Activated T-cell treated with anti-CD3 and anti-CD28 coated beads, Interleukin-2, amount 50 U/mL, for 24 hours (primary cell): Measurements from ENCODE around the gene ACTR1A.

Experiments used
- DNase-seq: peaks from one replicate; pipeline ENCODE4 v3.0.0-alpha.2; 2020
- H3K27ac Mint-ChIP-seq: 2 replicates; pipeline ENCODE4 v1.8.0; 2020; ENCODE audit warnings: mild to moderate bottlenecking, mixed read lengths
- H3K27me3 Mint-ChIP-seq: 2 replicates; pipeline ENCODE4 v1.8.0; 2020; ENCODE audit warnings: mixed read lengths
- H3K36me3 Mint-ChIP-seq: 2 replicates; pipeline ENCODE4 v1.8.0; 2020; ENCODE audit warnings: low read depth, mixed read lengths
- H3K4me1 Mint-ChIP-seq: 2 replicates; pipeline ENCODE4 v1.8.0; 2020; ENCODE audit warnings: low read depth, mixed read lengths
- H3K4me3 Mint-ChIP-seq: 2 replicates; pipeline ENCODE4 v1.8.0; 2020; ENCODE audit warnings: mild to moderate bottlenecking, moderate library complexity, mixed read lengths
- H3K9me3 Mint-ChIP-seq: 2 replicates; pipeline ENCODE4 v1.8.0; 2020; ENCODE audit warnings: mixed read lengths

ACTR1A gene

DNA sequence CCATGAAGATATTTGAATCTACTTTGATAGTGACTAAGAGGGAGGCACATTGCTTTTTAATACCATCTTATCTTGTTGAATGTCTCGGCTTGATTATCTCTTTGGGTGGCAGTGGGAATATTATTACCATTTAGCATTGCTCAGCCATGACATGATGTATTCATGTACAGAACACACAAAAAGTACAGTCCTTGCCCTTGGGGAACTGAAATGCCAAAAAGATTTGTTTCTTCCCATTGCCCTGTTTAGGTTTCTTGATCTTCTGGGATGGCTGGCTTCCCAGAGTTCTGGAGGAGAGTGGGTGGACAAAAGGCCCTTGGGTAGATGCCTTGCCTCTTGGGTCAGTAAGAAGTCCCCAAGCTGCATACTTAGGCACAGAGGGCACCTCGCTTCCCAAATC, 25.0 kb upstream of the ACTR1A start:
- DNase-seq = no peak
- Mint-ChIP-seq H3K36me3 (peaks cover 21% of the 10 kb centered on the region), H3K9me3 (no peaks in the 10 kb centered on the region), H3K4me1 (peaks cover 11% of the 10 kb centered on the region), H3K27me3 (no peaks in the 10 kb centered on the region), H3K27ac (no peak overlapping the region), H3K4me3 (no peak overlapping the region)

DNA sequence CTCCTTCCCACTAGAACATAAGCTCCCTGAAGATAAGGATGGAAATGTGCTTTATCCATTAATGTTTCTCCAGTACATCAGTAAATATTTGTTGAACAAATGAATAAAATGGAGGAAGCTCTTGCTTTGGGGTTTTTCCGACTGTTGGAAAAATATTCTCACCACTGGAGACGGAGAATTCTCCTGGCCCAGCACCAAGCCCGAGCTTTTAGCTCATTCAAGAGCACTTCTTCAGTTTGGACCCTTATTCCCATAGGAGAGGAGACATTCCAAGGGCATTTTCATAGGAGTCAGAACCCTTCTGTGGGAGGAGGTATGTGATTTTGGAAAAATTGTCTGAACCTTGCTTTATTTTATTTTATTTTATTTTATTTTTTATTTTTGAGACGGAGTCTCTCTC, 22.2 kb upstream of the ACTR1A start:
- no peak overlapping the region for H3K4me3 Mint-ChIP-seq
- H3K36me3 Mint-ChIP-seq = peaks cover 24% of the 10 kb centered on the region
- DNase-seq = no peak
- H3K9me3 Mint-ChIP-seq = no peaks in the 10 kb centered on the region
- H3K27me3 Mint-ChIP-seq = no peaks in the 10 kb centered on the region
- H3K4me1 Mint-ChIP-seq = peaks cover 12% of the 10 kb centered on the region
- no peak overlapping the region for H3K27ac Mint-ChIP-seq

DNA sequence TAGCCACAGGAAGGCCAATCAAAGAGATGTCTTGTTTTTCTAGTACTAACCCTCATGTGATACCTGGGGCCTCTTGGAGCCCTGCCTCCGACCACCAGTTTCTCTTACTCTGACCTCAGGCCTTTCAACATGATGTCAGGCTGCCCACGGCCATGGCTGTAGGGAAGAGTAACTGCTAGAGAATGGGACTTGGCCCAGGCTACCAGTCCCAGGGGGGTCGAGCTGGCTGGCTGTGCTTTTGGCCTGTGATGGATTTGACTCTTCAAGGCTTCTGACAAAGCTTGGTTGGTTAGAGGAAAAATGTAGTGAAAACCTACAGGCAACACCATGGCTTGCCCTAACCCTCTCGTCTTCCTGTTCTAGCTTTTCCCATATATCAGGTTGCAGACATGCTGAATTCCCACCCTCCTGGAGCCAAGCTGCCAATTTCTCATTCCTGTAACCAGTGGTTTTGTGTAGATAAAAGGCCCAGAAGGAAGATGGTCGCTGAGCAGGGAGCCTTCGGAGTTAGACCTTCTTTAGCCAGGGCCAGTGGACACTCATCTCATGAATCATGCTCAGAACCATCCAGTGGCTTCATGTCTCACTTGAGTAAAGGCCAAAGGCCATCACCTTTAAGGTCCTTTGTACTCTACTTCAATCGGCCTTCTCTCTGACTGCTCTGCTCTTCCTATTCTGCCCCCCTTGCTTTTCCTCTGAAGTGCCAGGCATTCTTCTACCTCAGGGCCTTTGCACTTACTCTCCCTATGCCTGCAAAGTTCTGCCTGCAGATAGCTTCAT, 20.9 kb upstream of the ACTR1A start:
- Mint-ChIP-seq H3K27ac (no peak overlapping the region), H3K9me3 (no peaks in the 10 kb centered on the region), H3K27me3 (no peaks in the 10 kb centered on the region), H3K36me3 (peaks cover 24% of the 10 kb centered on the region), H3K4me3 (no peak overlapping the region), H3K4me1 (peaks cover 10% of the 10 kb centered on the region)
- no peak for DNase-seq

DNA sequence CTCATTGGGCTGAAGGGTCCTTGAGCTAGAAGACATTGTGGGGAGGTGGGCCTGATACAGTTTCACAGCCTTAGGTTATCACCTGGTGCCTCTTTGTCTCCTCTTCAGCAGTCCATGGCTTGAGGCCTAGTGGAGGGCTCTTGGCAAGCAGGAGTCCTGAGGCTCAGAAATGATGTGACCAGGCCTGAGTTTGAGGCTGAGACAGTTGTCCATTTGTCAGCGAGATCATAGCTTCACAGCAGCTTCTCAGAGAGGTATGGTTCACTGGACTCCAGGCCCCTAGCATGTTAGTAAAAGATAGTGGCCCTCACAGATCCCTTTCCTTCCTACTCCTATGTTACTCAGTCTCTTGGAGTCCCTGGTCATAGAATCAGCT, 20.4 kb upstream of the ACTR1A start:
- peaks cover 10% of the 10 kb centered on the region for H3K4me1 Mint-ChIP-seq
- no peaks in the 10 kb centered on the region for H3K27me3 Mint-ChIP-seq
- H3K4me3 Mint-ChIP-seq = no peak overlapping the region
- no peaks in the 10 kb centered on the region for H3K9me3 Mint-ChIP-seq
- no peak for DNase-seq
- H3K27ac Mint-ChIP-seq = peak overlapping the region; percentile 11
- peaks cover 24% of the 10 kb centered on the region for H3K36me3 Mint-ChIP-seq

DNA sequence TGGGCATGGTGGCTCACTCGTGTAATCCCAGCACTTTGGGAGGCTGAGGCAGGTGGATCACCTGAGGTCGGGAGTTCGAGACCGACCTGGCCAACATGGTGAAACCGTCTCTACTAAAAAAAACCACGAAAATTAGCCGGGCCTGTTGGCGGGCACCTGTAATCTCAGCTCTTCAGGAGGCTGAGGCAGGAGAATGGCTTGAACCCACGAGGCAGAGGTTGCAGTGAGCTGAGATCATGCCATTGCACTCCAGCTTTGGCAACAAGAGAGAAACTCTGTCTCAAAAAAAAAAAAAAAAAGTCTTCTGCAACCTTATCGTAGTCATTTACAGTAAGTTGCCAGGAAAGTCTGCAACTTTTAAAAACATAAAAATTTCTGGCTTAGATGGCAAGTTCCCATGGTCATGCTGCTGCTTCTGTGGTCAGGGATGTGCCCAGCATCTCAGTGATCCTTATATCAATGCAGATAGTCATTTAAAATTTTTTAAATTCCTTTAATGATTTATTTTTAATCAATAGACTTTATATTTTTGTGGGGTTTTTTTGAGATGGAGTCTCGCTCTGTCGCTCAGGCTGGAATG, 16.8 kb upstream of the ACTR1A start:
- Mint-ChIP-seq H3K27ac (no peak overlapping the region), H3K36me3 (peaks cover 27% of the 10 kb centered on the region), H3K27me3 (no peaks in the 10 kb centered on the region), H3K4me1 (peaks cover 6% of the 10 kb centered on the region), H3K9me3 (no peaks in the 10 kb centered on the region), H3K4me3 (no peak overlapping the region)
- no peak for DNase-seq

DNA sequence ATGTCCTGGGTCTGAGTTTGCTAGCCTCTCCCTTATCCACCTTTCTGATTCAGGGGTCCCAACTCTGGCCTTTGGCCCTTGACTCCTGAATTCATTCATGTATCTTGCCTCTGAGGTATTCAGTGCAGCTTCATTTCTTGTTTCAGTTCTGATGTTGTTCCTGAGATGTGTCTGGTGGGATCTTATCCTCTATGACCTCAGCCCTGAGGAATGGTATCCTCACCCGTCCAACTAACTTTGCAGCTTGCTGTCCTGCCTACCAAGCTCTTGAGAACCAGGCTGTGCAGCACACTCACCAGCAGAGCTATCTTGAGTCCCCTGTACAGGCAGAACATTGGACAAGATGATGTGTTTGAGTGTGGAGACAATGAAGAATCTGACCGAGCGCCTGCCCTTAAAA, 15.0 kb upstream of the ACTR1A start:
- Mint-ChIP-seq H3K27ac (no peak overlapping the region), H3K9me3 (no peaks in the 10 kb centered on the region), H3K4me3 (no peak overlapping the region), H3K27me3 (no peaks in the 10 kb centered on the region), H3K4me1 (peaks cover 2% of the 10 kb centered on the region), H3K36me3 (peaks cover 35% of the 10 kb centered on the region)
- DNase-seq = no peak

DNA sequence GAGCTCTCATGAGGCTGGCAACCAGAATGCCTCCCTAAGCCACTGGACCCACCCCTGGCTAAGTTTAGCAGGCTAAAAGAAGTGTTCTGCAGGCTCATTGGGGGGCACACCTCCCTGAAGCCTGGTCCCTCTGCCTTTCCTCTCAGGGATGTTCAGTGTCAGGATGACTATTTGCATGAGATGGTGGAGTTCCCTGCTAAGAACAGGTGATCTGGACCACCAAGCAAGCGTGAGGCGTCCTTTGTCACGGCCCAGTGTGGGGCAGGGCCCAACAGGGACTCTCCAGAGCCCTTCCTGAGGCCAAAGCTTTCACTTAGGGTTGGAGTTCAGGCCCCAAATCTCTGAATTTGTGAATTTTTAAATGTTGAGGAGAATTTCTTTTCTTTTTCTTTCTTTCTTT, 13.2 kb upstream of the ACTR1A start:
- DNase-seq = no peak
- H3K27ac Mint-ChIP-seq = no peak overlapping the region
- no peak overlapping the region for H3K4me3 Mint-ChIP-seq
- no peaks in the 10 kb centered on the region for H3K27me3 Mint-ChIP-seq
- peaks cover 12% of the 10 kb centered on the region for H3K4me1 Mint-ChIP-seq
- H3K36me3 Mint-ChIP-seq = peaks cover 50% of the 10 kb centered on the region
- no peaks in the 10 kb centered on the region for H3K9me3 Mint-ChIP-seq

DNA sequence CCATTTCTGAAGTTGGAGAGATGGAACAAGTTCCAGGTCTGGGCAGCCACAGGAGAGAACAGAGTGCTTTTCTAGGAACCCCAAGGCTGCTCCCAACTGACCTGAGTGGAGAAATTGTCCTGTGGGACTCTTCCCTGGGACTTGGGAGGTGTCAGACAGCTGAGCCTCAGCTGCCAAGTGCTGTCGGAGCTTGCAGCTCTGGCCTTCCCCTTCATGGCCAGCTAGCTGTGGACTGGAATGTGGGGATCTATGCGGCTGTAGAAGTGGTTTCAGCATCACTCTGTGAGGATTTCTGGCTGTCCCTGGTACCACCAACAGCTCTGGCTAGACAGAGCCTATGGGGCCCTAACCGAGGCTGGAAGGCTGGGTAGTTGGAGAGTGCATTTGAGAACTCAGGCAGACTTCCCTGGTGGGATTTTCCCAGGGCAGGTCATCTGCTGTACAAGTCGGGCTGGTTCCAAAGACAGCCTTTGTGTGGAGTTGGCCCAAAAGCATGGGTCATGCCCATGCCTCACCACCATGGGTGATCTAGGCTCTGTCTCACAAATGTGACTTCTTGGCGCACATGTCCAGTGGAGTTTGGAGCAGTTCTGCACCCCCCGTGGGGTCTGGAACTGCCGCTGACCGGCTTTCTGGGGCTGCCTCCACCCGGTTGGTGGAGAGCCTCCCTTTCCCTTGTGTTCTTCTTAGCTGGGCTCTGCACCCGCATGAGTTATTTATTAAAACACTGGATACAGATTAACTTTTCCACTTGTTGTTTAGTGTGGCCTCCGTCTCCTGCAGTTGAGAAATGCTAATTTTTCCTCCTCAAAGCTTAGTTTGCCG, 12.2 kb upstream of the ACTR1A start:
- Mint-ChIP-seq H3K4me1 (peaks cover 11% of the 10 kb centered on the region), H3K27ac (no peak overlapping the region), H3K4me3 (no peak overlapping the region), H3K9me3 (no peaks in the 10 kb centered on the region), H3K36me3 (peaks cover 52% of the 10 kb centered on the region), H3K27me3 (no peaks in the 10 kb centered on the region)
- DNase-seq = no peak

DNA sequence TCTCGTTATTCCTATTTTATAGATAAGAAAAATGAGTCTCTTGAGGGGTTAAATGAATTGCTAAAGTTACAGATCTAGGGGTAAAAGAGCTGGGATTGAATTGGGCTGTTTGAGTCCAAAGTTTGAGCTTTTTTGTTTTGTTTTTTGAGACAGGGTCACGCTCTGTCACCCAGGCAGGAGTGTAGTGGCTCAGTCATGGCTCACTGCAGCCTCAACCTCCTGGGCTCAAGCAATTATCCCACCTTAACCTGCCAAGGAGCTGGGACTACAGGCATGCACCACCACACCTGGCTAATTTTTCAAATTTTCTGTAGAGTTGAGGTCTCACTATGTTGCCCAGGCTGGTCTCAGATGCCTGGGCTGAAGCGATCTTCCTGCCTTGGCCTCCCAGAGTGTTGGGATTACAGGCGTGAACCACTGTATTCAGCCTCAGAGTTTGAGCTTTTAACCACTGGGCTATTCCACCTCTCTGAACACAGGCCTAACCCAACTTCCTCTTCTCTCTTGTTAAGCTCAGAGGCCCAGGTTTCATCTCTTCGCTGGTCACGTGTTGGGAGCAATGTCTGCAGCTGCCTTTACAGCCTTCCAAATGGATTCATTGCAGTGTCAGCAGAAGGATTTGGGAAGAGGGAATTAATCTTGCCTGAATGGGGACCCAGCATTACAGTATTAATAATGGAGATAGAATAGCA, 9.2 kb upstream of the ACTR1A start:
- Mint-ChIP-seq H3K27ac (peak overlapping the region; percentile 63), H3K27me3 (no peaks in the 10 kb centered on the region), H3K4me3 (no peak overlapping the region), H3K9me3 (no peaks in the 10 kb centered on the region), H3K36me3 (peaks cover 58% of the 10 kb centered on the region), H3K4me1 (peaks cover 28% of the 10 kb centered on the region)
- DNase-seq = no peak

DNA sequence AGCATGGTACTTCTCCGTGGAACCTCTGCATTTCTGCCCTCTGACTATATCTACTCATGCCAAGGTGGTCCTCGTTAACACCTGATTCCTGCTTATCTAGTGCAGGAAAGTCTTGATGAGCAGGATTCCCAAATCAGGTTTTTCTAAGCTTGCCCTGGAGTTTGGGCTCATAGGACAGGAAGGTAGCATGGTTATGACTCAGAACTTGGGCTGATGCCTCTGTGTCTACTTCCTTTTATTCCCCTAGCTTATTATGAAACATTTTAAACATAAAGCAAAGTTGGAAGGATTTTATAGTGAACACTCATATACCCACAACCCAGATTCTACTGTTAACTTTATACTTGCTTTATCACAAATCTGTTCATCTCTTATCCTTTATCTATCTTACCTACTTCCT, 6.9 kb upstream of the ACTR1A start:
- Mint-ChIP-seq H3K27ac (peak overlapping the region; percentile 41), H3K4me3 (no peak overlapping the region), H3K36me3 (peaks cover 61% of the 10 kb centered on the region), H3K9me3 (no peaks in the 10 kb centered on the region), H3K27me3 (no peaks in the 10 kb centered on the region), H3K4me1 (peaks cover 40% of the 10 kb centered on the region)
- DNase-seq = no peak

DNA sequence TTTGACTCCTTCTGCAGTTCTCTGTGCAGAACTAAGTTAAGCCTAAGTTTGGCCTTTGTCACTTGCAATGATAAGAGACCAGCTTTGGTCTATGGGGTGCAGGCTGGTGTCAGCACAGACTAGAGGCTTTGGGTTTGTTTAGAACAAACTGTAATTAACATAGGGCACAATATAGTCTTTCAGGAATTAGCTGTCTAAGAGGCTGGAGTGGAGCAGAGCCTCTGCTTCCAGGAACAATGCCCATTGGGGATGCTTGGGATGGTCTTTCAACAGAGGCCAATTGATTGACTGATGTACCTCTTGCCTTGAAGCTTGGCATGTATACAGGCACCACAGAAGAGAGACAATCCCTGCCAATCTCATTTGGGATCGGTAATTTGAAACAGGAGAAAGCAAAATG, 6.0 kb upstream of the ACTR1A start:
- Mint-ChIP-seq H3K27me3 (no peaks in the 10 kb centered on the region), H3K4me1 (peaks cover 40% of the 10 kb centered on the region), H3K27ac (peak overlapping the region; percentile 71), H3K9me3 (no peaks in the 10 kb centered on the region), H3K4me3 (no peak overlapping the region), H3K36me3 (peaks cover 60% of the 10 kb centered on the region)
- no peak for DNase-seq

DNA sequence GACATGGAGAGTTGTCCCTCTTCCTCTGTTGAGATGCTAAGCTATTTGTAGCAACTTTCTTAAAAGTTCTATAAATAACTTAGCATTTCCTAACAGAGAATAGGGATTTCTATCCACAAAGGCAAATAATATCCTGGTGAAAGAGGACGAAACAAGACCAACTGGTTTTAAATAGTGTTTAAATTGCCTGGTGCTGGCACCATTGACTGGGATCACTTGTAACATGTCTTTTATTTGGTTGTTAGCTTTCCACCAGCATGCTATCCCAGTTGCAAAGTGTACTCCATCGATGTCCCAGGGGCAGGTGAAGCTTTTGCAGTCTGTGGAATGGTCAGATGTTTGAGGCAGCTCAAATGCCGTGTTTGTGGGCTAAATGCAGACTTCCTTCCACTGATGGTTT, 5.0 kb upstream of the ACTR1A start:
- H3K27ac Mint-ChIP-seq = no peak overlapping the region
- H3K4me3 Mint-ChIP-seq = no peak overlapping the region
- no peak for DNase-seq
- H3K4me1 Mint-ChIP-seq = peaks cover 40% of the 10 kb centered on the region
- H3K27me3 Mint-ChIP-seq = no peaks in the 10 kb centered on the region
- no peaks in the 10 kb centered on the region for H3K9me3 Mint-ChIP-seq
- H3K36me3 Mint-ChIP-seq = peaks cover 52% of the 10 kb centered on the region

DNA sequence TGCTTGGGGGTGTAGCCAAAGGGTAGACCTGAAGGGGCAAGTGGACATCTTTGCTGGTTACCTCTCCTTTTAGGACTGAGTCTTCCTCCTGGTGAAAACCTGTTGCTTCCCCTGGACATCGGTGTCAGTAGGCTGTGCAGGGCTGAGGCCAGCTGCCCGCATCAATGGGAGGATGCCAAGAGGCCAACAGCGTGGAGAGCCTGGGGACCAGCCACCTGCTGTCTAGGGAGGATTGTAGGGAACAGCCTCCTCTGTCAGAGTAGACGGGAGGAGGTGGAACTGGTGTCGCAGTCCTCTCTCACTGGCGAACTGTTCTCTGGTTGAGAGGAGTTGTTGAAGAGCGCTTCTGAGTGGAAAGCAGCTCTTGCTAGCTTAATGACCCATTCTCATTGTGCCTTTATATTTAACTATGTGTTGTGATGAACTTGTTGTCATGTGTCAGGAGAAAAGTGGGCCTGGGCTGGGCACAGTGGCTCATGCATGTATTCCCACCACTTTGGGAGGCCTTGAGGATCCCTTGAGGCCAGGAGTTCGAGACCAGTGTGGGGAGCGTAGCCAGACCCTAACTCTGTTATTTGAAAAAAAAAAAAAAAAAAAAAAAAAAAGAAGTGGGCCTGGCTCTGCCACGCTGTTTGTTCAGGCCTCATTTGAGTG, 3.1 kb upstream of the ACTR1A start:
- H3K9me3 Mint-ChIP-seq = no peaks in the 10 kb centered on the region
- H3K27me3 Mint-ChIP-seq = no peaks in the 10 kb centered on the region
- peak overlapping the region; percentile 90 for H3K4me3 Mint-ChIP-seq
- peaks cover 38% of the 10 kb centered on the region for H3K36me3 Mint-ChIP-seq
- peaks cover 30% of the 10 kb centered on the region for H3K4me1 Mint-ChIP-seq
- DNase-seq = no peak
- peak overlapping the region; percentile 34 for H3K27ac Mint-ChIP-seq

DNA sequence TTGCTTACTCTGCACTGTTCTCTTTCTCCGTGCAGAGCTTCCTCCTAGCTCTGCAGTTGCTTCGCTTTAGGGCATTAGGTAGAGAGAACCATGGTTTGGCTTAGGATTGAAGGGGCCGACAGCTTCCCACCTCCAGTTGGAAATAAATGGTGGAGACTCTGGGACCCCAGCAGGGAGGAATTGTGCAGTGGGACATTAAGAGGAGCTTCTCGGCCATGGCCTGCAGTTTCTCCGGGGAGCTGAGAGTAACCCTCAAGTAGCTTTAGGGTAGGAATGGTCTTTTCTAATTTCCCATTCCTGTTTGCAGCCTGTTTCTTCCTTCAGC, 2.4 kb upstream of the ACTR1A start:
- Mint-ChIP-seq H3K4me1 (peaks cover 31% of the 10 kb centered on the region), H3K27ac (peak overlapping the region; percentile 89), H3K9me3 (no peaks in the 10 kb centered on the region), H3K4me3 (peak overlapping the region; percentile 90), H3K36me3 (peaks cover 35% of the 10 kb centered on the region), H3K27me3 (no peaks in the 10 kb centered on the region)
- DNase-seq = no peak
